GM19240 (cell line): ENCODE measurements around the gene LRRC41.
A peak's percentile ranks its signal among the peaks of the same experiment; 100 is the strongest.
"Not testable (repeated sequence)": the region's sequence is repeated elsewhere in the genome, so short reads cannot be mapped to it uniquely, and the experiment has no call there.

Experiments
- DNase-seq: peaks from one replicate; pipeline ENCODE4 v3.0.0; 2011; ENCODE audit warnings: low spot score; ENCODE audit not compliant: insufficient read length

LRRC41 gene

GRCh38 chr1:46303038-46303871 lies at the start of gene LRRC41, which contains the start of gene UQCRH:
Gene LRRC41, minus strand, starts transcription at chr1:46303616. Its CDS starts 294 bp downstream, at chr1:46303322.
Gene UQCRH, plus strand, starts transcription at chr1:46303698. Its CDS starts 69 bp downstream, at chr1:46303767.
- DNase-seq, result peak; percentile 78

- DNase-seq, result no peak
Observed at GRCh38 chr1:46352363-46352762, 48.9 kb upstream of the LRRC41 start.

- no peak for DNase-seq
Observed at GRCh38 chr1:46345281-46345680, 41.9 kb upstream of the LRRC41 start.

GRCh38 chr1:46344481-46344880 lies 41.1 kb upstream of the LRRC41 start:
- DNase-seq, result no peak

- DNase-seq, result no peak
Observed at GRCh38 chr1:46343705-46344104, 40.3 kb upstream of the LRRC41 start.

- no peak for DNase-seq
Observed at GRCh38 chr1:46343351-46343695, 39.9 kb upstream of the LRRC41 start.

- DNase-seq, result no peak
Observed at GRCh38 chr1:46342677-46343350, 39.4 kb upstream of the LRRC41 start.

GRCh38 chr1:46342084-46342656 lies 38.8 kb upstream of the LRRC41 start:
- DNase-seq, result peak; percentile 16

- DNase-seq, result no peak
Observed at GRCh38 chr1:46341222-46342083, 38.0 kb upstream of the LRRC41 start.

- peak; percentile 28 for DNase-seq
Observed at GRCh38 chr1:46340404-46341221, 37.2 kb upstream of the LRRC41 start, which contains the start of gene NSUN4. Gene NSUN4, plus strand, starts transcription at chr1:46340807. Its CDS starts 20 bp downstream, at chr1:46340827.

GRCh38 chr1:46337409-46337808 lies 34.0 kb upstream of the LRRC41 start:
- not testable (repeated sequence) for DNase-seq

- no peak for DNase-seq
Observed at GRCh38 chr1:46335081-46335480, 31.7 kb upstream of the LRRC41 start.

GRCh38 chr1:46334030-46334384 lies 30.6 kb upstream of the LRRC41 start:
- no peak for DNase-seq

GRCh38 chr1:46333300-46334029 lies 30.0 kb upstream of the LRRC41 start:
- no peak for DNase-seq

GRCh38 chr1:46331786-46332540 lies 28.5 kb upstream of the LRRC41 start:
- DNase-seq, result not testable (repeated sequence)

- not testable (repeated sequence) for DNase-seq
Observed at GRCh38 chr1:46330381-46330780, 27.0 kb upstream of the LRRC41 start.

- not testable (repeated sequence) for DNase-seq
Observed at GRCh38 chr1:46329807-46330206, 26.4 kb upstream of the LRRC41 start.

- DNase-seq, result not testable (repeated sequence)
Observed at GRCh38 chr1:46328182-46328581, 24.8 kb upstream of the LRRC41 start.
